DND-41 (cell line): ENCODE data around the gene MEF2C.

Source experiments
- ATAC-seq: fragments of 200-7000 bp; cut with Tn5 transposase; 3 replicates; pipeline ENCODE4 v1.9.1; 2021; ENCODE audit warnings: low read depth; ENCODE audit not compliant: insufficient read depth
- DNase-seq: peaks from one replicate; pipeline ENCODE4 v3.0.0-alpha.2; 2020
- H2AFZ ChIP-seq: 2 replicates; pipeline ENCODE4 v1.6.0; 2012; ENCODE audit warnings: low read depth, low read length
- H3K27ac ChIP-seq: 2 replicates; pipeline ENCODE4 v1.5.1; 2012; ENCODE audit warnings: low read length, inconsistent platforms
- H3K27me3 ChIP-seq: fragments of 200-600 bp; sonication (generic); 2 replicates; pipeline ENCODE4 v1.6.0; 2012; ENCODE audit warnings: low read length, mild to moderate bottlenecking, inconsistent platforms; ENCODE audit not compliant: insufficient read depth, poor library complexity
- H3K36me3 ChIP-seq: 2 replicates; pipeline ENCODE4 v1.5.1; 2012; ENCODE audit warnings: low read length, inconsistent platforms; ENCODE audit not compliant: insufficient read depth
- H3K4me1 ChIP-seq: 2 replicates; pipeline ENCODE4 v1.5.1; 2012; ENCODE audit warnings: mild to moderate bottlenecking, low read length; ENCODE audit not compliant: insufficient read depth
- H3K4me2 ChIP-seq: 2 replicates; pipeline ENCODE4 v1.6.0; 2012; ENCODE audit warnings: mild to moderate bottlenecking, moderate library complexity, low read length, inconsistent platforms; ENCODE audit not compliant: insufficient read depth
- H3K4me3 ChIP-seq, 2 experiments: fragments of 200-600 bp in 1 of 2; shearing (Covaris generic) in 1 of 2; 2 replicates each; pipeline ENCODE4 v1.5.1; 2012 to 2016; ENCODE audit warnings: inconsistent platforms in 2 of 2, low read length in 2 of 2, mild to moderate bottlenecking in 2 of 2, low read depth in 1 of 2, moderate library complexity in 1 of 2
- H3K79me2 ChIP-seq: 2 replicates; pipeline ENCODE4 v1.6.0; 2012; ENCODE audit warnings: low read length, inconsistent platforms; ENCODE audit not compliant: insufficient read depth
- H3K9ac ChIP-seq: 2 replicates; pipeline ENCODE4 v1.6.0; 2012; ENCODE audit warnings: low read depth, mild to moderate bottlenecking, inconsistent platforms, low read length, moderate library complexity
- H3K9me3 ChIP-seq: 2 replicates; pipeline ENCODE4 v1.5.1; 2012; ENCODE audit warnings: low read length, moderate library complexity, mild to moderate bottlenecking, inconsistent platforms; ENCODE audit not compliant: insufficient read depth, severe bottlenecking
- H4K20me1 ChIP-seq: 2 replicates; pipeline ENCODE4 v1.6.0; 2012; ENCODE audit warnings: low read length; ENCODE audit not compliant: insufficient read depth
- EZH2 ChIP-seq: IDR thresholded peaks from 3 replicates; pipeline ENCODE4 v1.6.1; 2012; ENCODE audit warnings: borderline replicate concordance, low read depth, mild to moderate bottlenecking, moderate library complexity, low read length, inconsistent platforms; ENCODE audit not compliant: severe bottlenecking
- TF ChIP-seq, protein P1 (sequence below): IDR thresholded peaks from 2 replicates; pipeline ENCODE4 v1.5.1; 2012; ENCODE audit warnings: borderline replicate concordance, low read length, moderate library complexity, mild to moderate bottlenecking; ENCODE audit not compliant: poor library complexity, severe bottlenecking; ENCODE audit errors: extremely low read depth

The MEF2C gene

GRCh38 chr5:88883059-88883835 is at the start of gene MEF2C:
Gene MEF2C, minus strand, starts transcription at chr5:88883184. Its CDS starts 59,396 bp downstream, at chr5:88823788.
- H3K9ac ChIP-seq: no peak within 1 kb of the TSS

DNA sequence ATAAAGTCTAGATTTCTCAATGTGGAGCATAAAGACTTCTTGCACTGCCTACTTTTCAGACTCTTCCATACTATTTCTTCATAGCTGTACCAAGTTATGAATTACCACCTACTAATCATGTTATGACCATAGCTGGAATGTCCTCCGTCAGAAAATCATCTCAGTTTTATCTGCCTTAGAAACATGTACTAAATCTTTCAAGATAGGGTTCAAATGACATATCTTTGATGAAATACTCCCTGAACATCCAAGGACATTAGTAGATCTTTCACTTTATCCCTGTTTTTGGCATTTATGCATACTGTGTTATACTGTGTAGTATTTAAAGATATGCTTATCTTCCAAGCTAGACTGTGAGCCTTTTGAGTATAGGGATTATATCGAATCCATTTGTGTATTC is 49.6 kb upstream of the MEF2C start:
- Histone ChIP-seq H3K79me2 (no peaks in the 10 kb centered on the region), H2AFZ (no peak overlapping the region), H3K36me3 (no peaks in the 10 kb centered on the region), H3K4me3 (no peak overlapping the region), H3K27me3 (no peaks in the 10 kb centered on the region), H3K4me1 (no peaks in the 10 kb centered on the region), H3K27ac (no peak overlapping the region), H4K20me1 (no peaks in the 10 kb centered on the region), H3K4me2 (no peak overlapping the region), H3K9ac (no peak overlapping the region), H3K9me3 (no peaks in the 10 kb centered on the region)
- TF ChIP-seq, protein P1, sequence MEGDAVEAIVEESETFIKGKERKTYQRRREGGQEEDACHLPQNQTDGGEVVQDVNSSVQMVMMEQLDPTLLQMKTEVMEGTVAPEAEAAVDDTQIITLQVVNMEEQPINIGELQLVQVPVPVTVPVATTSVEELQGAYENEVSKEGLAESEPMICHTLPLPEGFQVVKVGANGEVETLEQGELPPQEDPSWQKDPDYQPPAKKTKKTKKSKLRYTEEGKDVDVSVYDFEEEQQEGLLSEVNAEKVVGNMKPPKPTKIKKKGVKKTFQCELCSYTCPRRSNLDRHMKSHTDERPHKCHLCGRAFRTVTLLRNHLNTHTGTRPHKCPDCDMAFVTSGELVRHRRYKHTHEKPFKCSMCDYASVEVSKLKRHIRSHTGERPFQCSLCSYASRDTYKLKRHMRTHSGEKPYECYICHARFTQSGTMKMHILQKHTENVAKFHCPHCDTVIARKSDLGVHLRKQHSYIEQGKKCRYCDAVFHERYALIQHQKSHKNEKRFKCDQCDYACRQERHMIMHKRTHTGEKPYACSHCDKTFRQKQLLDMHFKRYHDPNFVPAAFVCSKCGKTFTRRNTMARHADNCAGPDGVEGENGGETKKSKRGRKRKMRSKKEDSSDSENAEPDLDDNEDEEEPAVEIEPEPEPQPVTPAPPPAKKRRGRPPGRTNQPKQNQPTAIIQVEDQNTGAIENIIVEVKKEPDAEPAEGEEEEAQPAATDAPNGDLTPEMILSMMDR: no peak
- no peak for TF ChIP-seq EZH2
- no peak for ATAC-seq
- no peak for DNase-seq

More at GRCh38 chr5:88883059-88883835, at the start of gene MEF2C:
- H3K27me3 ChIP-seq: no peaks in the 10 kb centered on the region
- no peaks in the 10 kb centered on the region for H3K36me3 ChIP-seq
- H3K4me2 ChIP-seq: no peak within 1 kb of the TSS
- no peaks in the 10 kb centered on the region for H4K20me1 ChIP-seq
- no peak within 1 kb of the TSS for H2AFZ ChIP-seq
- DNase-seq: no peak
- H3K4me1 ChIP-seq: no peaks in the 10 kb centered on the region
- no peaks in the 10 kb centered on the region for H3K9me3 ChIP-seq
- H3K4me3 ChIP-seq: no peak within 1 kb of the TSS
- no peak for ATAC-seq
- TF ChIP-seq, protein P1: no peak
- TF ChIP-seq EZH2: no peak
- no peak within 1 kb of the TSS for H3K27ac ChIP-seq
- H3K79me2 ChIP-seq: no peaks in the 10 kb centered on the region

DNA sequence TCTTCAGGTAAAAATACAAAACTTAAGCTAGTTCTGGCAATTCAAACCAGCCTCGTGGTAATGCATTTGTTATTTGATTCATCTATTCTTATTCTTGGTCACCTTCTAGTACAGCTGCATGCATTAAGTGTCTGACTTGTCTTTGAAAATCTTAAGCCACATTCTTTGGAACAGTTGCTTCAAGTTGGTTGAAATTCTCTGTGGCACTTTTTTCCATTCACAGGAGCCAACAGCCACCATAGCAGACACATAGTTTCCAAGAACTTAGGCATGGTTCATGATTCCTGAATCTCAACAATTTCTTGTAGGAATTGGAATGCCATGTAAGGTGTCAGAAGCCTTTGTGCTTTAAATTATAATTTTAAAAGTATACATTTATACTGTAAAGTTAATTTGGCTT is 47.4 kb upstream of the MEF2C start:
- no peaks in the 10 kb centered on the region for H3K79me2 ChIP-seq

More for the DNA sequence above, 47.4 kb upstream of the MEF2C start:
- TF ChIP-seq, protein P1: no peak
- no peak for TF ChIP-seq EZH2
- Histone ChIP-seq H3K27me3 (no peaks in the 10 kb centered on the region), H3K9ac (no peak overlapping the region), H3K4me2 (no peak overlapping the region), H3K27ac (no peak overlapping the region), H4K20me1 (no peaks in the 10 kb centered on the region), H3K4me1 (no peaks in the 10 kb centered on the region), H3K36me3 (no peaks in the 10 kb centered on the region), H3K4me3 (no peak overlapping the region), H3K9me3 (no peaks in the 10 kb centered on the region), H2AFZ (no peak overlapping the region)
- ATAC-seq: no peak
- no peak for DNase-seq
